Measurements from ENCODE around the gene MYT1. TPM values are rescaled to one million over a fixed set of nuclear protein-coding genes. Genes with fewer than 3 reads are reported as not detected.

MYT1 gene
- total and polyA plus RNA-seq, 2 of the 13 experiments (the other 11 are each of a cell fraction or from before 2014, with no cell fraction given), result 0.58 to 2.5 TPM

- peaks cover 5 to 17% of the 10 kb centered on the region in 2 experiments; a peak in 3 of 5 replicates for H3K27me3 ChIP-seq (ENCODE audit: control insufficient read depth in 1 of 2, insufficient read depth in 2 of 2, low read length in 2 of 2)
- in situ Hi-C loops (cut with HindIII; ENCODE audit: extremely low pct_ligation_motif_present, low pct_unique_long_range_greater_than_20kb) (no loop called here), intact Hi-C loops (cut with micrococcal nuclease; ENCODE audit: unreplicated experiment) (no loop called here)
- peaks cover 94% of the 10 kb centered on the region for H3K4me1 ChIP-seq (ENCODE audit: insufficient read depth, low read length)
- peak overlapping the region in 1 of 3 experiments; percentile 44; a peak in 1 of 6 replicates for H3K4me3 ChIP-seq (replicated peaks in 1 of 3; ENCODE audit: insufficient read depth in 1 of 3, low read depth in 2 of 3, low read length in 3 of 3)
- ChIA-PET POLR2A (interaction anchor here (0.6 to 9.6 kb wide), 7 partner anchors 8 to 53 kb away, joined by 3 to 157 read pairs (median 6); partner anchors contain the start of gene PCMTD2), CTCF (ENCODE audit: low intra/inter-chr PET ratio, low total read pairs) (interaction anchor here (1.2 kb wide), 1 partner anchor 44 kb away, joined by 9 read pairs; no protein-coding TSS in a partner anchor)
- peak overlapping the region; percentile 70 for H3K27ac ChIP-seq (ENCODE audit: extremely low read length, insufficient read depth, low read length)
- peak overlapping the region; percentile 65 for H3K4me2 ChIP-seq (ENCODE audit: low read depth, low read length)
- H4K20me1 ChIP-seq (ENCODE audit: insufficient read depth, low read length), result no peaks in the 10 kb centered on the region
- 77% methylated on average over 19 of the region's 19 CpGs for WGBS (ENCODE audit: low lambda C conversion rate)
- H3K9me3 ChIP-seq (ENCODE audit: low read length), result no peaks in the 10 kb centered on the region
- ATAC-seq (peak; percentile 13), DNase-seq (ENCODE audit: low spot score) (no peak), FAIRE-seq (no peak)
- no peaks in the 10 kb centered on the region for H3K79me2 ChIP-seq (ENCODE audit: insufficient read depth, low read length)
- no TSS peak for BruUV-seq (replicated peaks)
- H2AFZ ChIP-seq (ENCODE audit: low read length), result no peak overlapping the region
- no peaks in the 10 kb centered on the region for H3K36me3 ChIP-seq (replicated peaks in 1 of 2; ENCODE audit: control insufficient read depth in 1 of 2, insufficient read depth in 2 of 2, low read length in 2 of 2)
- H3K9ac ChIP-seq (ENCODE audit: insufficient read depth, low read depth, low read length), result peak overlapping the region; percentile 32; the same call in 1 of the 2 replicates
- TF ChIP-seq CEBPG (CRISPR knock-in tag; IDR thresholded peaks at IDR 0.05), result no peak
- TF ChIP-seq RFX5 (IDR thresholded peaks at IDR 0.05; ENCODE audit: low read depth, low read length), result no peak
- no peak for TF ChIP-seq ZNF460 (CRISPR knock-in tag; IDR thresholded peaks at IDR 0.05; ENCODE audit: borderline replicate concordance)
- TF ChIP-seq SPEN (CRISPR knock-in tag; IDR thresholded peaks at IDR 0.05; ENCODE audit: low read depth), result peak; percentile 32
- no peak for TF ChIP-seq ZMYM3 (CRISPR knock-in tag; IDR thresholded peaks at IDR 0.05)
- no peak for TF ChIP-seq ZNF138 (CRISPR knock-in tag; IDR thresholded peaks at IDR 0.05; ENCODE audit: low read depth)
- TF ChIP-seq, protein P1, sequence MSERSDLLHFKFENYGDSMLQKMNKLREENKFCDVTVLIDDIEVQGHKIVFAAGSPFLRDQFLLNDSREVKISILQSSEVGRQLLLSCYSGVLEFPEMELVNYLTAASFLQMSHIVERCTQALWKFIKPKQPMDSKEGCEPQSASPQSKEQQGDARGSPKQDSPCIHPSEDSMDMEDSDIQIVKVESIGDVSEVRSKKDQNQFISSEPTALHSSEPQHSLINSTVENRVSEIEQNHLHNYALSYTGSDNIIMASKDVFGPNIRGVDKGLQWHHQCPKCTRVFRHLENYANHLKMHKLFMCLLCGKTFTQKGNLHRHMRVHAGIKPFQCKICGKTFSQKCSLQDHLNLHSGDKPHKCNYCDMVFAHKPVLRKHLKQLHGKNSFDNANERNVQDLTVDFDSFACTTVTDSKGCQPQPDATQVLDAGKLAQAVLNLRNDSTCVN (CRISPR knock-in tag; IDR thresholded peaks at IDR 0.05; ENCODE audit: borderline replicate concordance), result no peak
- TF ChIP-seq, protein P2, sequence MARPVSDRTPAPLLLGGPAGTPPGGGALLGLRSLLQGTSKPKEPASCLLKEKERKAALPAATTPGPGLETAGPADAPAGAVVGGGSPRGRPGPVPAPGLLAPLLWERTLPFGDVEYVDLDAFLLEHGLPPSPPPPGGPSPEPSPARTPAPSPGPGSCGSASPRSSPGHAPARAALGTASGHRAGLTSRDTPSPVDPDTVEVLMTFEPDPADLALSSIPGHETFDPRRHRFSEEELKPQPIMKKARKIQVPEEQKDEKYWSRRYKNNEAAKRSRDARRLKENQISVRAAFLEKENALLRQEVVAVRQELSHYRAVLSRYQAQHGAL (CRISPR knock-in tag; IDR thresholded peaks at IDR 0.05; ENCODE audit: not compliant biosample characterization), result no peak
- no peak for TF ChIP-seq RELA (CRISPR knock-in tag; IDR thresholded peaks at IDR 0.05)
- no peak for TF ChIP-seq ZNF552 (CRISPR knock-in tag; IDR thresholded peaks at IDR 0.05; ENCODE audit: borderline replicate concordance)
- no peak for TF ChIP-seq ZNF430 (CRISPR knock-in tag; IDR thresholded peaks at IDR 0.05)
- no peak for TF ChIP-seq ZNF775 (CRISPR knock-in tag; IDR thresholded peaks at IDR 0.05; ENCODE audit: borderline replicate concordance)
- no peak for TF ChIP-seq ZNF777 (CRISPR knock-in tag; IDR thresholded peaks at IDR 0.05)
- TF ChIP-seq NFIC (IDR thresholded peaks at IDR 0.05; ENCODE audit: low read length), result no peak
- no peak for TF ChIP-seq RFXAP (CRISPR knock-in tag; IDR thresholded peaks at IDR 0.05; ENCODE audit: borderline replicate concordance)
- 0 out of 2 replicates have a peak, but pooled peaks have one; percentile 18 for TF ChIP-seq ZNF569 (CRISPR knock-in tag; IDR thresholded peaks at IDR 0.05; ENCODE audit: borderline replicate concordance)
- no peak for TF ChIP-seq ZNF383 (CRISPR knock-in tag; IDR thresholded peaks at IDR 0.05; ENCODE audit: borderline replicate concordance)
- no peak for TF ChIP-seq NCOR1 (IDR thresholded peaks at IDR 0.05; ENCODE audit: borderline replicate concordance, low read length)
- TF ChIP-seq ZMYM4 (CRISPR knock-in tag; IDR thresholded peaks at IDR 0.05), result no peak
- TF ChIP-seq ZNF451 (CRISPR knock-in tag; IDR thresholded peaks at IDR 0.05), result no peak
- no peak for TF ChIP-seq TEAD2 (CRISPR knock-in tag; IDR thresholded peaks at IDR 0.05)
- no peak for TF ChIP-seq ARNT2 (CRISPR knock-in tag; IDR thresholded peaks at IDR 0.05; ENCODE audit: low read depth)
- 0 out of 2 replicates have a peak, but pooled peaks have one; percentile 12 for TF ChIP-seq ZNF230 (CRISPR knock-in tag; IDR thresholded peaks at IDR 0.05)
Measured at GRCh38 chr20:64242003-64242796, 77.9 kb downstream of the MYT1 start.

Data from HepG2 (cell line).